Measurements from ENCODE around the gene COQ2. TPM values are rescaled to one million over a fixed set of nuclear protein-coding genes. Genes with fewer than 3 reads are reported as not detected.
A peak's percentile ranks its signal among the peaks of the same experiment; 100 is the strongest.
"Not testable (repeated sequence)": the region's sequence is repeated elsewhere in the genome, so short reads cannot be mapped to it uniquely, and the experiment has no call there.

The COQ2 gene
- total RNA-seq, 1 donor from 2014 or later = 14.7 TPM

GRCh38 chr4:83288381-83288780 is 3.8 kb upstream of the COQ2 start:
- FAIRE-seq; DNase-seq (ENCODE audit: low spot score in 2 of 2): not testable (repeated sequence)

GRCh38 chr4:83285055-83285407 is 433 bp upstream of the COQ2 start:
- FAIRE-seq = no peak
- peak in 1 of 2 donors; percentile 25 for DNase-seq (ENCODE audit: low spot score in 2 of 2)

GRCh38 chr4:83283181-83283580 is 1.4 kb downstream of the COQ2 start:
- no peak for DNase-seq (ENCODE audit: low spot score in 2 of 2)
- no peak for FAIRE-seq

GRCh38 chr4:83282049-83282535 is 2.5 kb downstream of the COQ2 start:
- DNase-seq (ENCODE audit: low spot score in 2 of 2) (peak; percentile 26 to 32), FAIRE-seq (no peak)

- FAIRE-seq (no peak), DNase-seq (ENCODE audit: low spot score in 2 of 2) (no peak)
These were observed 3.3 kb downstream of the COQ2 start for GRCh38 chr4:83281307-83281706.

GRCh38 chr4:83276299-83277040 is 8.1 kb downstream of the COQ2 start:
- FAIRE-seq = no peak

GRCh38 chr4:83273926-83274325 is 10.7 kb downstream of the COQ2 start:
- DNase-seq (ENCODE audit: low spot score in 2 of 2); FAIRE-seq: not testable (repeated sequence)

More at GRCh38 chr4:83276299-83277040, 8.1 kb downstream of the COQ2 start:
- DNase-seq (ENCODE audit: low spot score in 2 of 2) = no peak

- DNase-seq (ENCODE audit: low spot score in 2 of 2) (no peak), FAIRE-seq (no peak)
These were observed 11.7 kb downstream of the COQ2 start for GRCh38 chr4:83272900-83273299.

- FAIRE-seq (no peak), DNase-seq (ENCODE audit: low spot score in 2 of 2) (no peak)
These were observed 15.3 kb downstream of the COQ2 start for GRCh38 chr4:83269256-83269655.

- no peak for DNase-seq (ENCODE audit: low spot score in 2 of 2)
- FAIRE-seq = no peak
These were observed 16.1 kb downstream of the COQ2 start for GRCh38 chr4:83268491-83268890.

GRCh38 chr4:83267830-83268475 is 16.6 kb downstream of the COQ2 start:
- FAIRE-seq (no peak), DNase-seq (ENCODE audit: low spot score in 2 of 2) (no peak)

GRCh38 chr4:83267121-83267829 is 17.3 kb downstream of the COQ2 start:
- DNase-seq (ENCODE audit: low spot score in 2 of 2) = no peak
- no peak for FAIRE-seq

- no peak for DNase-seq (ENCODE audit: low spot score in 2 of 2)
- FAIRE-seq = no peak
These were observed 17.9 kb downstream of the COQ2 start for GRCh38 chr4:83266689-83267088.

GRCh38 chr4:83263106-83263505 is 21.5 kb downstream of the COQ2 start:
- no peak for DNase-seq (ENCODE audit: low spot score in 2 of 2)
- no peak for FAIRE-seq

- no peak for FAIRE-seq
- no peak for DNase-seq (ENCODE audit: low spot score in 2 of 2)
These were observed 21.9 kb downstream of the COQ2 start for GRCh38 chr4:83262682-83263081.

GRCh38 chr4:83261307-83261706 is 23.3 kb downstream of the COQ2 start:
- no peak for FAIRE-seq
- no peak for DNase-seq (ENCODE audit: low spot score in 2 of 2)

GRCh38 chr4:83259586-83259985 is 25.0 kb downstream of the COQ2 start:
- DNase-seq (ENCODE audit: low spot score in 2 of 2) (no peak), FAIRE-seq (no peak)

GRCh38 chr4:83258461-83258860 is 26.1 kb downstream of the COQ2 start:
- no peak for FAIRE-seq

GRCh38 chr4:83257811-83258210 is 26.8 kb downstream of the COQ2 start:
- DNase-seq (ENCODE audit: low spot score in 2 of 2) (no peak), FAIRE-seq (no peak)

More at GRCh38 chr4:83258461-83258860, 26.1 kb downstream of the COQ2 start:
- no peak for DNase-seq (ENCODE audit: low spot score in 2 of 2)

- FAIRE-seq = no peak
- no peak for DNase-seq (ENCODE audit: low spot score in 2 of 2)
These were observed 29.0 kb downstream of the COQ2 start for GRCh38 chr4:83255584-83255983.

- FAIRE-seq (no peak), DNase-seq (ENCODE audit: low spot score in 2 of 2) (peak in 1 of 2 donors; percentile 16)
These were observed 31.7 kb downstream of the COQ2 start for GRCh38 chr4:83252782-83253405.

All from frontal cortex (tissue), 4 donors.